ENCODE results near the gene HTT. TPM values are rescaled to one million over a fixed set of nuclear protein-coding genes. Genes with fewer than 3 reads are reported as not detected.

HTT gene
- total RNA-seq, 1 donor from 2014 or later: 72.0 TPM

DNA sequence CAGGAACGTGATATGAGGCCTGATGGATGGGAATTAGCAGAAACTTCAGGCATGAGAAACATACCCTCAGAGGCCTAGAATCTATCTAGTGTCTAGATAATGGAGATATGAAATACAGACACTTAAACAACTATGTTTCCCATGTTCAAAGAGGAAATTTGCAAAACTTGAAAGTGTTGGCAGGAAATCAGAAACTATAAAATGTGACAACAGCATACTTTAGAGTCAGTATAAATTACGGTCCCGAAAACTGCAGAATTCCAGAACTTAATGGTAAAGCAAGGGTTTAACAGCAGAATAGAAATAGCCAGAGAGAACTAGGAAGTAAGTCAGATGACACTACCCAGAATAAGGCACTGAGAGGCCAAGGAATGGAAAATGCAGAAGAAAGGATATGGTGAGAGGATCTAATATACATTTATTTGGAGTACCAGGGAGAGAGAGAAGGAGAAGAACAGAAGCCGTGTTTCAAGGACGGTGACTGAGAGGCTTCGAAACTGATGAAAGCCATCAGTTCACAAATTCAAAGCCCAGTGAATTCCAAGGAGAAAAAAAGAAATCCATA, 7.6 kb upstream of the HTT start:
- DNase-seq (ENCODE audit: low read depth, low spot score): no peak
- Mint-ChIP-seq H3K36me3 (ENCODE audit: low read depth) (no peaks in the 10 kb centered on the region), H3K4me3 (no peak overlapping the region), H3K27ac (ENCODE audit: unreplicated experiment) (no peak overlapping the region), H3K4me1 (no peaks in the 10 kb centered on the region), H3K9me3 (no peaks in the 10 kb centered on the region), H3K27me3 (ENCODE audit: low read depth) (no peaks in the 10 kb centered on the region)
- TF ChIP-seq CTCF (conservative IDR thresholded peaks at IDR 0.05): no peak

DNA sequence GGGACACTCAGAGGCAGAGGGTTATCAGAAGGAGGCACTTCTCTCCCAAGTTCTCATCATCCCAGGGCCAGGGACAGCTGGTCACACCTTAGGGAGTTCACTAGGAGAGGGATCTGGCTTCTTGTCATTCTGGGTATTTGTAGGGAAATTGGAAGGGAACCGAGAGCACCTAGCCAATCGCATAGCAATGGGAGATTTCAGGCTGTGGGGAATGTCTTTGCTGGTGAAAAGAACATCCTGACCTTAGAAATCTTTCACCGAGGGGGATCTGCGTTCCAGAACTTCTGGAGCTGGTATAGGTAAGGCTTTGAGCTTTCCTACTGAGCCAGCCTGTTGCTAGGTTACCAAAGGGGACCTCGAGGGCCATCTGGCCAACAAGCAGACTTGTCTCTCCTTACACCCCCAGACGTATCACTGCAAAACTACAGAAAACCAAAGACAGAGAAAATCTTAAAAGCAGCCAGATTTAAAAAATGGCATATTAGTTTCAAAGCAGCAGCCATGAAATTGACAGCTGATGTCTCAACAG, 6.9 kb upstream of the HTT start:
- no peak overlapping the region for H3K27ac Mint-ChIP-seq (ENCODE audit: unreplicated experiment)
- H3K27me3 Mint-ChIP-seq (ENCODE audit: low read depth): no peaks in the 10 kb centered on the region
- no peaks in the 10 kb centered on the region for H3K36me3 Mint-ChIP-seq (ENCODE audit: low read depth)
- no peak overlapping the region for H3K4me3 Mint-ChIP-seq
- no peaks in the 10 kb centered on the region for H3K4me1 Mint-ChIP-seq
- no peak for DNase-seq (ENCODE audit: low read depth, low spot score)
- no peak for TF ChIP-seq CTCF (conservative IDR thresholded peaks at IDR 0.05)
- no peaks in the 10 kb centered on the region for H3K9me3 Mint-ChIP-seq

DNA sequence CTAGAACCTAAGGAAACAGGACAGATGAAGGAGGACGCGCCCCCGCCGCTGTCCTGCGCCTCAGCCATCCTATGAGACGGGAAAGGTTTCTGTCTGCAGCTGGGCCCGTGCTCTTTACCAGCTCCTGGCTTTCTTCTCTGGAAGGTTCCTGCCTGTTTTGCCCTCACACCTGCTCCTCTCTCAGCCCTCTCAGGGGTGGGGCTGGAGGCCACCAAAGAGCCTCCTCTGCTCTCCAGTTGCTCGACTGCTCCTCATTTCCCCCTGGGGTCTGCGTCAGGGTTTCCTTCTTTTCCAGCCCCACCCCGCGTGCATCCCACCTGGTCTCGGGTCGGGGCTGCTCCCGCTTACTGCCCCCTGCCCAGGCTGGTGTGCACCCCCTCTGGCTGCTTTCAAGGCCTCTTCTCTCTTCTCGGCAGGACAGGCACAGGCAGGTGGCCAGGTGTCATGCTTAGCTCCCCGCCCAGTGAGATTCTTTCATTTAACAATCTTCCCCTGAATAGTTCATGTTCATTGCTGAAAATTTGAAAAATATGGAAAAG, 4.8 kb upstream of the HTT start:
- Mint-ChIP-seq H3K27me3 (ENCODE audit: low read depth) (no peaks in the 10 kb centered on the region), H3K27ac (ENCODE audit: unreplicated experiment) (no peak overlapping the region), H3K4me3 (no peak overlapping the region), H3K36me3 (ENCODE audit: low read depth) (no peaks in the 10 kb centered on the region), H3K9me3 (no peaks in the 10 kb centered on the region), H3K4me1 (no peaks in the 10 kb centered on the region)
- no peak for TF ChIP-seq CTCF (conservative IDR thresholded peaks at IDR 0.05)
- no peak for DNase-seq (ENCODE audit: low read depth, low spot score)

- no peaks in the 10 kb centered on the region for H3K36me3 Mint-ChIP-seq (ENCODE audit: low read depth)
- no peak overlapping the region for H3K27ac Mint-ChIP-seq (ENCODE audit: unreplicated experiment)
- no peak for TF ChIP-seq CTCF (conservative IDR thresholded peaks at IDR 0.05)
- peaks cover 8% of the 10 kb centered on the region for H3K4me1 Mint-ChIP-seq
- H3K9me3 Mint-ChIP-seq: no peaks in the 10 kb centered on the region
- H3K4me3 Mint-ChIP-seq: peak overlapping the region; percentile 13
- no peaks in the 10 kb centered on the region for H3K27me3 Mint-ChIP-seq (ENCODE audit: low read depth)
- DNase-seq (ENCODE audit: low read depth, low spot score): no peak
Observed at GRCh38 chr4:3070709-3071500, 3.6 kb upstream of the HTT start.

DNA sequence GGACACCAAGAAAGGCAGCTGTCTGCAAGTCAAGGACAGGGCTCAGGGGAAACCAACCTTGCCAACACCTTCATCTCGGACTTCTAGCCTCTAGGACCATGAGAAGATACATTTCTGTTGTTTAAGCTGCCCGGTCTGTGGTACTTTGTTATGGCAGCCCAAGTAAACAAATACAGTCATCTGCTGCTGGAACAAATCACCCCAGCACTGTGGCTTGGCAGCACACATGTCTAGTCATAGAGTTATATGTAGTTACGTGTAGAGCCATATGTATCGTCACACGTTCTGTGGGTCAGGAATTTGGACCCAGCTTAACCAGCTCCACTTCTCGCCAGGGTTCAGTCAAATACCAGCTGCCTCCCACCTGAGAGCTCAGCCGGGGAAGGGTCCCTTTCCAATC, 2.7 kb upstream of the HTT start:
- no peak for TF ChIP-seq CTCF (conservative IDR thresholded peaks at IDR 0.05)
- Mint-ChIP-seq H3K36me3 (ENCODE audit: low read depth) (no peaks in the 10 kb centered on the region), H3K9me3 (no peaks in the 10 kb centered on the region), H3K27me3 (ENCODE audit: low read depth) (no peaks in the 10 kb centered on the region), H3K4me3 (peak overlapping the region; percentile 74), H3K27ac (ENCODE audit: unreplicated experiment) (no peak overlapping the region), H3K4me1 (peaks cover 17% of the 10 kb centered on the region)
- DNase-seq (ENCODE audit: low read depth, low spot score): no peak

Data from neural crest cell (in vitro differentiated cells).